Measurements from ENCODE around the gene TEX26. TPM values are rescaled to one million over a fixed set of nuclear protein-coding genes. Genes with fewer than 3 reads are reported as not detected.

Gene TEX26
- total RNA-seq (2022; extraction: Qiagen RNA extraction; ENCODE audit: low read depth) = not detected in 5 replicates

GRCh38 chr13:30932481-30933353 lies at the start of gene TEX26:
Gene TEX26, plus strand, starts transcription at chr13:30932656. Its CDS starts 60 bp downstream, at chr13:30932716.

GRCh38 chr13:30905932-30906383 lies 26.5 kb upstream of the TEX26 start, which contains the start of gene MEDAG:
Gene MEDAG, plus strand, starts transcription at chr13:30906271. Its CDS starts 245 bp downstream, at chr13:30906516.

Other genes starting within 250 kb of the TEX26 start
- 2.4 to 2.8 TPM (median 2.7 TPM) in 5 replicates for gene ALOX5AP, start 197.1 kb upstream of the TEX26 start, total RNA-seq (2022; extraction: Qiagen RNA extraction; ENCODE audit: low read depth)
- gene MEDAG, start 26.4 kb upstream of the TEX26 start, total RNA-seq (2022; extraction: Qiagen RNA extraction; ENCODE audit: low read depth) = 0.08 to 0.18 TPM (median 0.14 TPM) in 4 of 5 replicates, not detected in the other
- gene HSPH1, start 229.2 kb downstream of the TEX26 start, total RNA-seq (2022; extraction: Qiagen RNA extraction; ENCODE audit: low read depth) = 68.3 to 143 TPM (median 134 TPM) in 5 replicates

Measured in A549 treated with DMSO at 1 μM for 4 hours (cell line).